22Rv1 (cell line): Measurements from ENCODE around the gene TCEANC.

Experiments used
- CTCF ChIP-seq: fragments of 450-650 bp; IDR thresholded peaks from 2 replicates; pipeline ENCODE4 v1.5.1; 2017; ENCODE audit warnings: mild to moderate bottlenecking
- ZFX ChIP-seq: fragments of 450-650 bp; IDR thresholded peaks from 2 replicates; pipeline ENCODE4 v1.6.1; 2017; ENCODE audit warnings: antibody characterized with exemption, borderline replicate concordance

- no peak for TF ChIP-seq CTCF
- no peak for TF ChIP-seq ZFX
These were observed 6.1 kb downstream of the TCEANC start for GRCh38 chrX:13659063-13659462.
